Measurements from ENCODE around the gene CAVIN1. TPM values are rescaled to one million over a fixed set of nuclear protein-coding genes. Genes with fewer than 3 reads are reported as not detected.
"Not testable (repeated sequence)": the region's sequence is repeated elsewhere in the genome, so short reads cannot be mapped to it uniquely, and the experiment has no call there.

Gene CAVIN1
- total RNA-seq, 1 donor from 2014 or later, result 2.7 TPM

DNA sequence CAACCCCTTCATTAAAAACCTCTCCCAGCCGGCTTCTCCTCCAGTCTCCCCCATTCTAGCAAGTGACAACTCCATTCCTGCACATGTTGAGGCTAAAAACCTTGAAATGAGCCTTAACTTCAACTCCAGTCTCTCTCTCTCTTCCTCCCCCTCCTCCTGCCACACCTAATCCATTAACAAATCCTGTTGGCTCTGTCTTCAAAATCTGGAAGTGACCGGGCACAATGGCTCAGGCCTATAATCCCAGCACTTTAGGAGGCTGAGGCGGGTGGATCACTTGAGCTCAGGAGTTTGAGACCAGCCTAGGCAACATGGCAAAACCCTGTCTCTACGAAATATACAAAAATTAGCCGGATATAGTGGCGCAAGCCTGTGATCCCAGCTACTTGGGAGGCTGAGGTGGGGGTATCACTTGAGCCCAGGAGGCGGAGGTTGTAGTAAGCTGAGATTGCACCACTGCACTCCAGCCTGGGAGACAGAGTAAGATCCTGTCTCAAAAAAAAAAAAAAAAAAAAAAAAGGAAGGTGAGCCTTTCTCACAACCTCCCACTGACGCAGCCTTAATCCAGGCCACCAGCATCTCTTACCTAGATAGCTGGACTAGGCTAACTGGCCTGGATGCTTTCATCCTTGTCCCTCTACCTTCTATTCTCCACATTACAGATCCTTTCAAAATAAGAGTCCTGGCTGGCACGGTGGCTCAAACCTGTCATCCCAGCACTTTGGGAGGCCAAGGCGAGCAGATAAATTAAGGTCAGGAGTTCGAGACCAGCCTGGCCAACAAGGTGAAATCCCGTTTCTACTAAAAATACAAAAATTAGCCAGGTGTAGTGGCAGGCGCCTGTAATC lies 56.7 kb downstream of the CAVIN1 start:
- Mint-ChIP-seq H3K27ac (peak overlapping the region; percentile 66), H3K9me3 (peaks cover 16% of the 10 kb centered on the region), H3K4me3 (peak overlapping the region; percentile 4), H3K4me1 (peaks cover 71% of the 10 kb centered on the region), H3K36me3 (ENCODE audit: low read depth) (peaks cover 59% of the 10 kb centered on the region)
- H3K27me3 Mint-ChIP-seq; intact Hi-C loops (cut with micrococcal nuclease); DNase-seq: not testable (repeated sequence)

DNA sequence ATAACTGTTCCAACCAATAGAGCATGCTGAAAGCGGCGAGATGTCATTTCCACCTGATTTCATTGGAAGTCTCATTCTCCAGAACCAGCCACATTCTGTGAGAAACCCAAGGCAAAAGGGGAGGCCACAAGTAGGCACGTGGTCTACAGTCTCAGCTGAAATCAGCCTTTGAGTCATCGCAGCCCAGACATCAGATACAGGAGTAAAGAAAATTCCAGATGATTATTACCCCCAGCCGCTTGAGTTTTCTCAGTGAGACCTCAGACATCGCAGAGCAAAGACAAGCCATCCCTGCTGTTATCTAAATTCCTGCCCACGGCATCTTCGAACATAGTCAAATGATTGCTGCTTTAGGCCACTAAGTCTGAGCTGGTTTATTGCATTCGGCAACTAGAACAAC lies 57.9 kb downstream of the CAVIN1 start:
- peak overlapping the region; percentile 92 for H3K27ac Mint-ChIP-seq
- H3K36me3 Mint-ChIP-seq (ENCODE audit: low read depth), result peaks cover 57% of the 10 kb centered on the region
- intact Hi-C loops (cut with micrococcal nuclease), result no loop called here
- peak overlapping the region; percentile 64 for H3K4me3 Mint-ChIP-seq
- no peaks in the 10 kb centered on the region for H3K27me3 Mint-ChIP-seq
- H3K9me3 Mint-ChIP-seq, result peaks cover 16% of the 10 kb centered on the region
- H3K4me1 Mint-ChIP-seq, result peaks cover 67% of the 10 kb centered on the region
- DNase-seq, result no peak

DNA sequence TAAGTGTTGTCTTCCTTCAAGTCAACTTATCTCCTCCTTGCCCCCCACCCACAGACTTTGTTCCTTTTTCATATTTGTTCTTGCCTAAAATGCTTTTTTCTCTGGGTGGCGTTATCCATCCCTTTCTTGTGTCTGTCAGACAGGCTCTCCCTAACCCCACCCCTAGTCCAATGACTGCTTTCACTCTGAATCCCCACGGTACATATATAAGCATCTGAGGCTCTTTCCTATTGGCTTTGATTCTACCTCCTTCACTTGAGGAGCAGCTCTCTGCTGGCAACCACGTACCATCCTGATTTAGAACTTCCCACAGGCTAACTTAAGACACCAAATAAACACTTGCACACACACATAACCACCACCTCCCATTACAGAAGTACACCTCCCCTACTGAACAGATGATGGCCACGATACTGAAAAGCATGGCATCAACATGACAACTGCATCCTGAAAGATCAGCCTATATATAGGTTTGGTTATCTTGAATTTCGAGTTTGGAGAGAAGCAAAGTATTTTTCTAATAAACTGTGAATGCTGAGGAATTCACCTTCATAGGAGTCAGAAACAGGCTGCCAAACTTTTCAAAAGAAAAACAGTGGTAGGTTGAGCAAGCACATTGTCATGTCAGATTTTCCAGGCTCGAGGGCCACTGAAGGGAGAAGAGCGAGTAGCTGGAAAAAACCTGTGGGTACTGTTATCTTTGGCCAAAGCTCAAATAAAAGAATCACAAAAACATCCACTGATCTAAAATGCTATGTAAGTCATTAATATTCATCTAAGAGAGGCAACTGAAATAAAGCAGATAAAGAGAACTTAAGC lies 59.1 kb downstream of the CAVIN1 start:
- H3K4me3 Mint-ChIP-seq, result peak overlapping the region; percentile 64
- intact Hi-C loops (cut with micrococcal nuclease), result loop anchor here (1.0 kb wide), 1 partner anchor 22 kb away; no protein-coding TSS in a partner anchor
- H3K27me3 Mint-ChIP-seq, result no peaks in the 10 kb centered on the region
- no peak for DNase-seq
- peaks cover 16% of the 10 kb centered on the region for H3K9me3 Mint-ChIP-seq
- H3K27ac Mint-ChIP-seq, result peak overlapping the region; percentile 92
- peaks cover 67% of the 10 kb centered on the region for H3K4me1 Mint-ChIP-seq
- peaks cover 59% of the 10 kb centered on the region for H3K36me3 Mint-ChIP-seq (ENCODE audit: low read depth)

DNA sequence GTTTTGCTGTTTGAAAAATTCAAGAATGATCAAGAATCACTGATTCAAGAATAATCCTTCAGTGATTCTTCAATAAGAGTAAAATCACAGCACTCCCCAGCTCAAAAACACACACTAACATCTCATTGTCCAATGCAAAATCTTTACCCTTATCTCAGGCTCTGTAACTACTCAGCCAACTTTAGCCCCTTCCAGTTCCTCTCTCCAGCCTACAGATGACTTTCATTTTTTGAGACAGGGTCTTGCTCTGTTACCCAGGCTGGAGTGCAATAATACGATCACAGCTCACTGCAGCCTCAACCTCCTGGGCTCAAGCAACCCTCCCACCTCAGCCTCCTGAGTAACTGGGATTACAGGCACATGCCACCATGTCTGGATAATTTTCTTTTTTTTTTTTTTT lies 59.8 kb downstream of the CAVIN1 start:
- intact Hi-C loops (cut with micrococcal nuclease), result no loop called here
- Mint-ChIP-seq H3K27me3 (no peaks in the 10 kb centered on the region), H3K36me3 (ENCODE audit: low read depth) (peaks cover 62% of the 10 kb centered on the region), H3K4me1 (peaks cover 69% of the 10 kb centered on the region), H3K27ac (peak overlapping the region; percentile 92), H3K9me3 (peaks cover 16% of the 10 kb centered on the region), H3K4me3 (peak overlapping the region; percentile 64)
- no peak for DNase-seq

DNA sequence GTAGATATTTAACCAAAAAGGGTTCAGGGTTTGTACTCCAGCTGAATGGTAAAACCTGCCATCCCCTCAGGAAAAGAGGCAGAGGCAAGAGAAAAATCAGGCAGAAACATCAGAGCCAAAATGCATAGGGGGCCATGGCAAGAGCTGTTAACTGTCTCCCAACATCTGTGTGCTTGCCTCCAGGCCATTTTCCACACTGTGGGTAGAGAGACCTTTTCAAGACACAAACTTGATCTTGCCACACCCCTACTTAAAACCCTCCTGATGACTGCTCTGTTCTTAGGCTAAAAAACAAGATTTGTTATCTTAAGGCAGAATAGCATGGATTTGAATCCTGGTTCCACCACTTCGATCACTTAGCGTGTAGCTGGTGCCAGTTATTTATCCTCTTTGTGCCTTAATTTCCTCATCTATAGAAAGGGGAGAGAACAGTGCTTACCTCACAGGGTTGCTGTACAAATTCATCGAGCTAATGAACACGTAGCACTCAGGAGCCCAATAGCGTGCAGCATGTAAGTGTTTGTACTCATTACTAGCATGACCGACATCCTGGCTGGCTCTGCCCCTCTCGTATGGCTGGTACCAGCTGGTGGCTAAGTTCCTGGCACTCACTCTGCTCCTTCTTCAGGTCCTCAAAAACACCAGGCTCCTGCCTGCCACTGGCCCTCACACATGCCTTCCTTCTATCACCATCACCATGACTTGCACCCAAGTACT lies 60.7 kb downstream of the CAVIN1 start:
- H3K4me1 Mint-ChIP-seq, result peaks cover 68% of the 10 kb centered on the region
- no peaks in the 10 kb centered on the region for H3K27me3 Mint-ChIP-seq
- H3K4me3 Mint-ChIP-seq, result peak overlapping the region; percentile 67
- no peak for DNase-seq
- peak overlapping the region; percentile 92 for H3K27ac Mint-ChIP-seq
- peaks cover 16% of the 10 kb centered on the region for H3K9me3 Mint-ChIP-seq
- intact Hi-C loops (cut with micrococcal nuclease), result loop anchor here (1.0 kb wide), 1 partner anchor 26 kb away; the partner anchor contains the start of gene STAT3
- H3K36me3 Mint-ChIP-seq (ENCODE audit: low read depth), result peaks cover 61% of the 10 kb centered on the region

DNA sequence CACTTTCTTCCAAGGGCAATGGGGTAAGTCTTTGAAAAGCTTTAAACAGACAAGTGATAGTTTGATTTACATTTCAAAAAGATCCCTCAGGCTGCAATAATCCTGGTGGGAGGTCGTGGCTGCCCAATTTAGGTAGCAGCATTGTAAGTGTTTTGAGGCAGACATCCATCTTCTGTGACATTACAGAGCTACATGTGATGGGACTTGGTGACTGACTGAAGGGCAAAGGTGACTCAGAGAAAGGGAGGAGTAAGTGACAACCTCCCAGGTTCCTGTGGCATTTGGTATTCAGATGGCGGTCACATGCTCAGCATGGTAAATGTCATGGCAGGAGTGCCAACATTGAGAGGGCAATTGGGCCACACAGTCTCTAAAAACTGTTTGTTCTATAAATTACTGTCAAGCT lies 61.3 kb downstream of the CAVIN1 start:
- peaks cover 60% of the 10 kb centered on the region for H3K36me3 Mint-ChIP-seq (ENCODE audit: low read depth)
- intact Hi-C loops (cut with micrococcal nuclease), result loop anchor here (1.0 kb wide), 2 partner anchors 20 to 27 kb away; partner anchors contain the start of gene STAT3
- no peaks in the 10 kb centered on the region for H3K27me3 Mint-ChIP-seq
- H3K4me3 Mint-ChIP-seq, result peak overlapping the region; percentile 67
- H3K4me1 Mint-ChIP-seq, result peaks cover 68% of the 10 kb centered on the region
- peak; percentile 76 for DNase-seq
- H3K9me3 Mint-ChIP-seq, result peaks cover 16% of the 10 kb centered on the region
- H3K27ac Mint-ChIP-seq, result peak overlapping the region; percentile 92

DNA sequence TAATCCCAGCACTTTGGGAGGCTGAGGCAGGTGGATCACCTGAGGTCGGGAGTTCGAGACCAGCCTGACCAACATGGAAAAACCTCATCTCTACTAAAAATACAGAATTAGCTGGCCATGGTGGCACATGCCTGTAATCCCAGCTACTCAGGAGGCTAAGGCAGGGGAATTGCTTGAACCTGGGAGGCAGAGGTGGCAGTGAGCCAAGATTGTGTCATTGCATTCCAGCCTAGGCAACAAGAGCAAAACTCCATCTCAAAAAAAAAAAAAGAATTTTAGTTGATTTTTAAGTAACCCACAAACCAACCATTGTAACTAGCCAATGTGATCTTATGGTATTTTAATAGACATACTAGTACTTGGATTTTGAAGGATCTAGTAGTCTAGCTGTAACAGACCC lies 62.7 kb downstream of the CAVIN1 start:
- peak overlapping the region; percentile 45 for H3K27ac Mint-ChIP-seq

DNA sequence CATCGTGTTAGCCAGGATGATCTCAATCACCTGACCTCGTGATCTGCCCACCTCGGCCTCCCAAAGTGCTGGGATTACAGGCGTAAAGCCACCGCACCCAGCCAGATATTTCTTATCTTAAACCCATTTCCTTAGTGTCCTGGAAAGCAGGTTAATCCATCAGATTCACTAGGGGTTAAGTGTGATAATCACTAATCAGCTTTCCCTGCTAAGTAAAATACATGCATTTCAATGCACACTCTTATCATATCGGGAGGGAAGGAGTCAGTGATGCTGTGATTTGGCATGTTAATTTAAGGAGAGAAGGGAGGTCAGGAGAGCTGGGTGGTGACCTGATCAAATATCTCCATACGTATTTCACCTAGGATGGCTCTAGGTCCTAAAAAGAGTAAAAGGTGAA lies 63.9 kb downstream of the CAVIN1 start:
- peak overlapping the region; percentile 67 for H3K27ac Mint-ChIP-seq
- DNase-seq, result no peak
- intact Hi-C loops (cut with micrococcal nuclease), result no loop called here
- H3K9me3 Mint-ChIP-seq, result peaks cover 16% of the 10 kb centered on the region
- no peaks in the 10 kb centered on the region for H3K27me3 Mint-ChIP-seq
- peaks cover 57% of the 10 kb centered on the region for H3K4me1 Mint-ChIP-seq
- no peak overlapping the region for H3K4me3 Mint-ChIP-seq
- peaks cover 48% of the 10 kb centered on the region for H3K36me3 Mint-ChIP-seq (ENCODE audit: low read depth)

More for the DNA sequence above, 62.7 kb downstream of the CAVIN1 start:
- H3K27me3 Mint-ChIP-seq; intact Hi-C loops (cut with micrococcal nuclease); DNase-seq; H3K4me3 Mint-ChIP-seq: not testable (repeated sequence)
- Mint-ChIP-seq H3K36me3 (ENCODE audit: low read depth) (peaks cover 57% of the 10 kb centered on the region), H3K4me1 (peaks cover 65% of the 10 kb centered on the region), H3K9me3 (peaks cover 16% of the 10 kb centered on the region)

DNA sequence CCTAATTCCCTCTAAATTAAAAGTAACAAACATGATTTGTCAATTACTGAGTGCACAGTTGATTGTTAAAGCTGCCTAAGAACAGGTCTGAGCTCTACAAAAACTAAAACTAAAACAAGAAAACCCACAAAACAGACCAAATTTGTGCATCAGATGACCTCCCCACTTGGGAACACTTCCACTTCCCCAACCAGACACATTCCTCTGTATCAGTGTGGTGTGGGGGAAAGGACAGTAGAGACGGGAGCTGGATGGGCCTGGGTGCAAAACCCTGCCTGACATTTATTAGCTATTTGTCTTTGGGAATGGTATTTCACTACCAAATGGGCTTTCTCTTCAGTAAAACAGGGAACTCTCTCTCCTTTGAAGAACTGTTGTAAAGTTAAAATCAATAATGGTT lies 64.6 kb downstream of the CAVIN1 start:
- Mint-ChIP-seq H3K9me3 (peaks cover 12% of the 10 kb centered on the region), H3K27ac (peak overlapping the region; percentile 67), H3K4me3 (no peak overlapping the region), H3K27me3 (no peaks in the 10 kb centered on the region), H3K36me3 (ENCODE audit: low read depth) (peaks cover 43% of the 10 kb centered on the region), H3K4me1 (peaks cover 54% of the 10 kb centered on the region)
- no peak for DNase-seq
- intact Hi-C loops (cut with micrococcal nuclease), result no loop called here

DNA sequence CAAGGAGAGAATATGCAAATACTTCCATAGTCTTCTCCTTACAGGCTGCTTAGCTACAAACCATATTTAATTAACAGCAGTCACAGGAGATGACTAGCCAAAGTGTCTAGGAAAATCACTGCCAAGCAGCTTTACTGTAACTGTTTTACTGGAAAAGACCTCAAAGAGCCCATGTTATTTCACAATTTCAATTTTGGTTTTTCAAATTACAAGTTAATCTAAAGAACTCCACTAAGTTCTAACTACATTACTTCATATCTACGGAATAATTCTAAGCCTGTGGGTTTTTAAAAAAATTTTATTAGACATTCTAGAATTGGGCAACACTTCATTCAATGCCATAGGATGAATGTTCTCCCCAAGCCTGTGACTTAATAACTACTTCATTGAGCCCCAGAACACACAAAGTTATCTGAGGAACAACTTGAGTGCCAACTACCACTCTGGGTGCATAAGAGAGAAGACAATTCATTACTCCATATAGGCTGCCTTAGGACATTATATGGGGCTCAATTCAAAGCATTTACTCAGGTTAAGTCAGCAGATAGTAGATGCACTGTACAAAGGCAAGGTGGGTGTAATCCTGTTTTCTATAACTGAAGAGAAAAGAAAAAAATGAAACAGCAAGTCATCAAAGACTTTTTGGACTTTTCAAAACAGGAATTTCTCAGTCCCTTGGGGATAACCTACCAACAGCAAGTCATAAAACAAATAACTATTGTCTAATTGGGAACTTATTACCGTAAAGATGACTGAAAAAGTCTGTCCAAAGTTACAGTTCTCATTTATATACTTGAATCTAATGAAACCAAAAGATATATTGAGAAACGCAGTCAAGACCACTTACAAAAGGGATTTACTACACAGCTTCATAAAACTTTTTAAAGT lies 67.9 kb downstream of the CAVIN1 start:
- Mint-ChIP-seq H3K27me3 (no peaks in the 10 kb centered on the region), H3K36me3 (ENCODE audit: low read depth) (peaks cover 25% of the 10 kb centered on the region), H3K9me3 (no peaks in the 10 kb centered on the region), H3K4me1 (peaks cover 39% of the 10 kb centered on the region), H3K27ac (peak overlapping the region; percentile 39), H3K4me3 (peak overlapping the region; percentile 38)
- intact Hi-C loops (cut with micrococcal nuclease), result no loop called here
- no peak for DNase-seq
